Activated naive CD4-positive, alpha-beta T cell (primary cell): Measurements from ENCODE around the gene OGA.

Source experiments
- DNase-seq, 4 experiments: peaks; one replicate each; lab custom pipeline; 2025; lab: John Stamatoyannopoulos, UW

Gene OGA

DNA sequence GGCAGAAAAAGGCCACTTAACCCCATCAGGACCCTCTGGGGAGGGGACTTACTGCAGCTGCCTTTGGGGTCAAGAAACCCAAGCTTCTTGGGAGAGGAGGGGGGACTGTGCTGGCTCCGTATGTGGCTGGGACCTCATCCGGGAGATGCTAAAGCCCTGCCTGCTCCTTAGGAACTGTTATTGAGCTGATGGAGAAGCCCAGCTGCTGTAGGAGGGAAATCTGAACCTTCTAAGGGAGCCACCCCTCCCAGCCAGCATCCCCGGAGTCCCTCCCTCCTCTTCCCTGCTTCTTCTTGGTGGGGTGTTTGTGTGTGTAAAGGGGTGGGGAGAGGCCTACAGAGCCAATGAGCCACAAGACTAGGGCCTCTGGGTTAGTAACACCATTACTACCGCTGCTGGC is 17.1 kb upstream of the OGA start:
- no peak for DNase-seq

GRCh38 chr10:101834341-101834740 is 16.1 kb upstream of the OGA start:
- DNase-seq = peak in 1 of 4 experiments; percentile 8

DNA sequence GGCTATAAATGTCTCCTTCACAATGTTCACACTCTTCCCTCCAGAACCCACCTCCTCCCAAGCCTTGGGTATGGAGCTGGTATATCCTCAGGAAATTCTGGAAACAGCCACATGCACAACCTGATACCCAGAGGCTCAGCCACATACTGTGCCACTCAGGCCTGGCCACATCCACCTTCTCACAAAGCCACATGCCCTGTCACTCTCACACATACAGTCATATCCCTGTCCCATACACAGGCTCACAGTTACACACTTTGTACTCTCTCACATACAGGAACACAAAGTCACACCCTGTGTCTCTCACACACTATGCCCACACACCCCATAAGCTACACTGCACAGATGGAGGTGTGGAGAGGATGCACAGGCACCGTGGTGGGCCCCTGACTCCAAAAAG is 15.2 kb upstream of the OGA start:
- no peak for DNase-seq

GRCh38 chr10:101832325-101832771 is 14.1 kb upstream of the OGA start:
- DNase-seq = no peak

DNA sequence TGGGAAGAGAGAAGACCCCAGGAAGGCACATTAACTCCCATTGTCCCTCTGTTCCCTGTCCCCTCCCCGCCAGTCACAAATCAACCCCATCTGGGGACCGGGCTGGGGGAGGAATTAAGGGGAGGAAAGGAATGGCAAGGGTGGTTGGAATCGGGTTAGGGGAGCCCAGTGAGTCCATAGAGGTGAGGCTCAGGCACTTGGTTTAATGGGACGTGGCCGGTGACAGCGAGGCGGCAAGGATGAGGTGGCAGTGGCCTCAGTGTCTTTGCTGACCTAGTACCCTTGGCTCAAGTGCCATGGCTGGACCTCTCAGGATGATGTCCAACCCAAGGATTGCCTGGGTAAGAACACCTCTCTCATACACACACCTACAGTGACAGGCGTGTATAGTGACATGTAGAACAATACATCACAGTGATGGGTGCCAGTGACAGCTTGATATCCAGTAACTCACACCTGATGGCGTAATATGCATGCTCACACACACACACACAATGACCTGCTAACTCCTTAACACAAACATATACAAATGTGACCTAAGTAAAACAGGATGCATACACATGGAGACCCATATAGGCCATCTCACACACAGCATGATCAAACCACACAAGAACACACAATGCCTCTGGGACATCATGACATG is 13.0 kb upstream of the OGA start:
- DNase-seq = no peak

- DNase-seq = peak; percentile 84 to 94 (median 89)
Observed at GRCh38 chr10:101830322-101831168, 12.3 kb upstream of the OGA start.

DNA sequence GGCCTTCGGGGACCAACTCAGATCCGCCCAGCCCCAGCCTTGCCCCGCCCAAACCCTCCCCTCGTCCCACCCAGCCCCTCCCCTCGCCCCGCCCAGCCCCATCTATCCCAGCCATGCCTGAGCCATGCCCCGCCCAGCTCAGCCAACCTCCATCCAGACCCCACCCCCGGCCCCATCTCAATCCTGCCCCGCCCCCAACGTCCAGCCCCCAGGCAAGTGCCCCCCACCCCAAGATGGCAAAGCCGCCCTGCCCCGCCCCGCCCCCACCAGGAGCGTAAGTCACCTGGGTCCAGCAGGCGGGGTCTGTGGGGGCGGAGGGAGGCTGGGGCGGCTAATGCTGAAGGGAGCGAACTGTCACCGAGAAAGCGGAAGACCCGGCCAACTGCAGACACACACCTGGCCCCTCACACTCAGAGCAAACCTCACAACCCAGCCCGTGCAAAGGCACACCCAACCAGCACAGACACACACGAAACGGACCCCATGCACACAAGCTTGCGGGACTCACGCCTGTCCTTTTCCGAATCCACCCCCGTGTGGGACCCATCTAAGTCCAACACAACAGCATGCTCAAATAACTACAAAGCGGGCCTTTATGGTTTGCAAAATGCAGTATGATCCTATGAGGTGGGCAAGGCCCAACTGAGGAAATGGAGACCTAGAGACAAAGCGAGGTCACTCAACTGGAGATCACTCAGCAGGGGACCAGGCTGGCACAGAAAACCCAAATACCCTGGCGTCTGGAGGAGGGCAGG is 11.5 kb upstream of the OGA start:
- DNase-seq = peak in 3 of 4 experiments; percentile 25 to 69 (median 34)

GRCh38 chr10:101828766-101829551 is 10.7 kb upstream of the OGA start:
- no peak for DNase-seq

DNA sequence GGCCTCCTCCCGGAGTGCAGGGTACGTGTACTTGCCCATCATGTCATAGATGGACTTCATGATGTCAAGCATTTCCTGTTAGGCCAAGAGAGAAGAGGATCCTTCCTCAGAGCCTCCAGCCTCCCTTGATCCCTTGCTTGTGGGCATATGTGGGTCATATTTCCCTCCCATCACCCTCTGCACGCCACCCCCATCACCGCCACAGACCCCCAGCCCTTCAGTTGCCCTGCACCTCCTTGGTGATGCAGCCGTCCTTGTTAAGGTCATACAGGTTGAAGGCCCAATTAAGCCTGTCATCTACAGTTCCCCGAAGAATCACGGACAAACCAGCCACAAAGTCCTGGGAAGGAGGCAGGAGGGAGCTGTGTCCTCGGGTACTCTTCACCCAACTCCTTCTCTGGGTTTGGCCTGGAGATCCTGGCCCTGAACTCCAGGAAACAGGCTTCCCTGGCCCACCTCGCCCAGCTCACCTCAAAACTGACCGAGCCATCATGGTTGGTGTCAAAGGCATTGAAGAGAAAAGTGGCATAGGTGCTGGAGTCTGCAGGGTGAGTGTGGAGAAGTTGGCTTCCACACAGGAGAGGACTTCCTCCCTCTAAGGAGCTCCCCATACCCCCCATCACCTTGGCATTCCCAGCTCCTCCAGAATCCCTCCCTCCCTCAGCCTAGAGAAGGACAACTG is 9.8 kb upstream of the OGA start:
- DNase-seq = no peak

DNA sequence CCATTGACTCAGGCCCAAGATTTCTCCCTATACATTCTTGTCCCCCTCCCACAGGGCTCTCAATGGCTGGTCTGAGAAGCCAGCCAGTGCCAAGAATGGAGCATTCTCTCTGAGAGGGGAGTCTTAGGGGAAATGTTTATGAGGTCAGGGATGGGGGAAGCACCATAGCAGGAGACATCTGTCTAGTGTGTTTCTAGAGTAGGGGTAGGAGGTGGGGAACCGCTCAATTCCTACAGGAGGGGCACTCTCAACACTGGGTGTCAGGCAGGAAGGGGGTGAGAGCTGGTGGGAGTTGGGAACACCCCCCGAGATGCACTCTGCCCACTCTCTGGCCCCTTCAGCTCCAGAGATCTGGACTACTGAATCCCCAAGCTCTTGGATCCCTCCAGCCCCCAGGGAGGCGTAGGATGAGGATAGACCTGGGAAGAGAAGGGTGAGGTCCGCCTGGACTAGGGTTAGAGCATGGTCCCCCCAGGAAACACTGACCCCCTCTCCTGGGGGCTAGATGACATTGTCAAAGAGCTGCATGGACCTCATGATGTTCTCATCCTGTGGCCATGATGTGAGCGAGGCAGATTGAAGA is 8.7 kb upstream of the OGA start:
- no peak for DNase-seq

DNA sequence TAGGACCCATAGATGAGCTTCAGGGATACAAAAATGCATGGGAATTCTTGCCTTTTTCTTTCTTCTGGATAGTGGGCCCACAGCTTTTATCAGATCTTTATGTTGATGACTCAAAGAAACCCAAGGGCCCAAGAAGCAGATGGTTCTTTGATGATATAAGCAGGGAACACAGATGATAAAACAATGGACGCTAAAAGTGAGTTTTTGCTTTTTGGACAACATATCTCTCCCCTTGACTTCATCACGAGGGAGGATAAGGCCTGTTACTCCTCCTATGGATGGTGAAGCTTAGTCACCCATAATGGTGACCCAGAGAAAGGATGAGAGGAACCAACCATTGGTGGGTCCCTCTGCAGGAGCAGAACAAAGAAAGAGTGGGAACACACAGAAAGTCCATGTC is 6.5 kb upstream of the OGA start:
- no peak for DNase-seq

DNA sequence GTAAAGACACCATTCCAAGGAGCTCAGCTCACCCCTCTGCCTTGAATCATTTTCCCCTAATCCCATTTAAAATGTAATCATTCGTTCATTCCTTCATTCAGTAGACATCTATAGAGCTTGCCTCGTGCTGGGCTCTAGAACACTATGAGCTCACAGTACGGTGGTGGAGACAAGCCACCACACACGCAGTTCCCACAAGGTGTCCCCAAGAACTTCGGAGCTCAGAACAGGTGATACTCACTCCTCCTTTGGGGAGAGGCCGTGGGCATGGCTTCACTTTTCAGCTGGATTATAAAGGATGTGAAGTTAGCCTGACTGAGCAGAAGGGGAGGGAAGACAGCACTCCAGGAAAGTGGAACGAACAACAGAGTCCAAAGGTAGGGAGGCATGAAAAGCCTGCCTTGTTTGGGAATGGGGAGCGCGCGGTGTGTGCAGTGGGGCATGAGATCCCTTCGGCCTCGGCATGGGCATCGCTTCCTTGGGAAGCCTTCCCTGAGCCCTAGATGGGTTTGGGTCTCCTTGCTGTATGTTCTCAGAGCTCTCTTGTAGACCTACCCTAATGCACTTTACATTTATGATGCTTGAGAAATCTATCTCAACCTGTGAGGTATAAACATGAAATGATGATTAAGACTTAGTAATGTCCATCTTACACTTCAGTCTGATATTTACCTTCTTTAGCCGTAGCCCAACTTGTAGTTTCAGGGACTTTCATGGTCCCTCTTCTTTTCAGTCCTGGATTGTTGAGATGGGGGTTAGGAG is 809 bp upstream of the OGA start:
- DNase-seq = peak in 1 of 4 experiments; percentile 28

DNA sequence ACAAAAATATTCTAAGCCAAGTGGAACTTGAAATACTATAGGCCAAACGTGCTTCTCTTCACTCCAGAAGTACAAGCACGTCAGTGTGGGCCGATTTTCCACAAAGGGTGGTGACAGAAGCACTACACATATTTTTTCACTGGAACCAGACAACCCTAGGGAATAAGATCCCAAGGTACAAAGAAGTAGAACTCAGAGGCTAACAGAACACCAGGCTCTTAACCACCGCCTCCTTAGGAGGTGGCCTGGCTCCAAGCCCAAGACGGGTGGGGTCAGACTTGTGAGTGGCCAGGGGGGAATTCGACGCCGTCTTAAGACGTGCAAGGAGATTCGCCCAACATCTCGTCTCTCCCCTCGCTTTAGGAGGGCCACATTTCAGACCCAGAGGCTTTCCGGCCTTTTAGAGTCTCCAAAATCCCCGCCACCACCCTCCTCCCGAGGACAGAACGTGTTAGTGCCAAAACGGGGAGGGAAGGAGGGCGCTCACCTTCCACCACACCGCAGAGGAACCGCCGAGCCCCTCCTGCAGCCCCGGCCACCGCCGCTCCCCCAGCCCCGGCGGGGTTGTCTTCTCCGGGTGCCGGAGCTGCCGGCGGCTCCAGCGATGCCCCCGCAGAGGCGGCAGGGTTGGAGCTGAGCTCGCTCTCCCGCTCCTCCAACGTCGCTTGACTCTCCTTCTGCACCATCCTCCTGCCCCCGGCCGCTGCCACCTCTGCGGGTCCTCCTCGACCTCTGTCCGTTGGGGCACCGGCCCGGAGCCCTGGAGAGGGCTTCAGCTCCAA is 716 bp downstream of the OGA start:
- peak in 2 of 4 experiments; percentile 33 to 35 for DNase-seq

- no peak for DNase-seq
Observed at GRCh38 chr10:101816913-101817336, 1.3 kb downstream of the OGA start.

GRCh38 chr10:101816376-101816775 is 1.9 kb downstream of the OGA start:
- no peak for DNase-seq

DNA sequence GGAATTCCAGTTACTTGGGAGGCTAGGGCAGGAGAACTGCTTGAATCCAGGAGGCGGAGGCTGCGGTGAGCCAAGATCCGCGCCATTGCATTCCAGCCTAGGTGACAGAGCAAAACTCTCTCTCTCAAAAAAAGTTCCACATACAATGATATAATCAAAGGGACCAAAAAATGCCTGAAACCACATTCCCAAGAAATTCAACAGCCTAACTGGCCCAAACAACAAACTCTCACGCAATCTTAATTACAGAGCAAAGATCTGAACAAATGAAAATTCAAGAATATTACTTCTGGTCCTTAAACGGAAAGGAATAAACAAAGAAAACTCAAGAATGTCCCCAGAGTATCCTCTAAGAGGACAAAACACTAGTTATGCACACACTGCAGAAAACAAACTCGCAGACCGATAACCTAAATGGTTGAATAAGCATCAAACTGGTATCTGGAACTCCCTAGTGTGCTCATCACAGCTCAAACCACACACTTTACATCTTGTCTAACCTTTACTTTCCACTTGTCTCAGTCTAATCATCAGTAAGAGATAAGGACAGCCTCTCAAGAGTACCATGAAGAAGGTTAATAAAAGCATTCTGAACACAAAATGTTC is 3.7 kb downstream of the OGA start:
- DNase-seq = no peak

DNA sequence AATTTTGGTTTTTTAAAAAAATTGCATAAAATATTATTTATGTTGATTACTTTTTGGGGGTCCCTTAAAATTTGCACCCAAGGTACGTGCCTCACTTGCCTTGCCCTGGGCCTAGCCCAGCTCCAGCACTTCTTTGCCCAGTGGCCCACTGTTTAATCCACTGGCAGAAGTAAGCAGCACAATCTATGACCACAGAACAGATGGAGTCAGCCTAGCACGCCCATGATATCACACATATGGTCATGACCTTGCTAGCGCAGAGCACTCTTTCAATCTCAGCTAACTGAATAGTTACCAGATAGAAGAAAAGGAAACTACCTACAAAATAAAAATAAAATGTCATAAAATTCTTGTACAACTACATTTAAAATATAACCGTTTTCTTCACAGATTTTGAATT is 5.6 kb downstream of the OGA start:
- DNase-seq = no peak

- DNase-seq = no peak
Observed at GRCh38 chr10:101807158-101807557, 11.1 kb downstream of the OGA start.

GRCh38 chr10:101803511-101803910 is 14.7 kb downstream of the OGA start:
- no peak for DNase-seq
